GM12872 (cell line): Measurements from ENCODE around the gene IGSF21.

Experiments
- TF ChIP-seq, protein P1 (sequence below): IDR thresholded peaks from 3 replicates; pipeline ENCODE4 v1.5.1; 2011; ENCODE audit warnings: low read depth, mild to moderate bottlenecking, low read length, moderate library complexity; ENCODE audit not compliant: insufficient read depth

IGSF21 gene

DNA sequence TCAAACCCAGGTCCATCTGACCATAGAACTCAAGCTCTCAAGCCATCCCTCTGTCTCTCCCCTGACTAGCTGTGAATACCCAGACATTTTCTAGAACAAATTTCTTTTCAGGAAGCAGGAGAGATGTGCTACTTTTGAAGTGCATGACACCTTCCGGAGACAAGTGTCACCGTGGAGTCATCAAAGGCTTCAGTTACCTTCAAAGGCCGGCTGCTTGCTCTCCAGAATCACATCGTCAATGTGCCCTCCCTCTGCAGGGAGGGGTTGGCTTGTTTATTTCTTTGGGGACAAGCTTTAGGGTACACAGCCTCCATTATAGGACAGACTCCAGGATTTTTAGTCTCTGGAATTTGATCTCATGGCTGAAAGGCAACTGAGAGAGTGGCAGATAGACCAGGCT, 37.7 kb upstream of the IGSF21 start:
- TF ChIP-seq, protein P1, sequence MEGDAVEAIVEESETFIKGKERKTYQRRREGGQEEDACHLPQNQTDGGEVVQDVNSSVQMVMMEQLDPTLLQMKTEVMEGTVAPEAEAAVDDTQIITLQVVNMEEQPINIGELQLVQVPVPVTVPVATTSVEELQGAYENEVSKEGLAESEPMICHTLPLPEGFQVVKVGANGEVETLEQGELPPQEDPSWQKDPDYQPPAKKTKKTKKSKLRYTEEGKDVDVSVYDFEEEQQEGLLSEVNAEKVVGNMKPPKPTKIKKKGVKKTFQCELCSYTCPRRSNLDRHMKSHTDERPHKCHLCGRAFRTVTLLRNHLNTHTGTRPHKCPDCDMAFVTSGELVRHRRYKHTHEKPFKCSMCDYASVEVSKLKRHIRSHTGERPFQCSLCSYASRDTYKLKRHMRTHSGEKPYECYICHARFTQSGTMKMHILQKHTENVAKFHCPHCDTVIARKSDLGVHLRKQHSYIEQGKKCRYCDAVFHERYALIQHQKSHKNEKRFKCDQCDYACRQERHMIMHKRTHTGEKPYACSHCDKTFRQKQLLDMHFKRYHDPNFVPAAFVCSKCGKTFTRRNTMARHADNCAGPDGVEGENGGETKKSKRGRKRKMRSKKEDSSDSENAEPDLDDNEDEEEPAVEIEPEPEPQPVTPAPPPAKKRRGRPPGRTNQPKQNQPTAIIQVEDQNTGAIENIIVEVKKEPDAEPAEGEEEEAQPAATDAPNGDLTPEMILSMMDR, result no peak

DNA sequence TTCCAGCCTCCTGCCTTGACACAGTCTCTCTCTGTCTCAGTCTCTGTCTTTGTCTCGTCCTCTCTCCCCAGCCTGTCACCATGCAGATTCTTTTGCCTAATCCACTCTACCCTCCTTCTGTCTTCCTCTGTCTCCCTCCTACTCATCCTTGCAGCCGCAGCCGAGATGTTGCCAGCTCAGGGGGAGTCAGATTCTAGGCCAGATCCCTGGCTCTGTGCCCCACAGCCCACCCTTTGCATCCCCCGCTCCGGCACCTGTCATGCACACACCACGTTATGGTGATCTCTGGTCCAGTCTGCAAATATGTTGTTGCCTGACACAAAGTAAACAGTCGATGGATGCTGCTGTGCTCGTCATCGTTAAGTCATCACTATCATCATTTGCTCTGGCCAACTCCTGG, 35.5 kb upstream of the IGSF21 start:
- TF ChIP-seq, protein P1, result no peak

DNA sequence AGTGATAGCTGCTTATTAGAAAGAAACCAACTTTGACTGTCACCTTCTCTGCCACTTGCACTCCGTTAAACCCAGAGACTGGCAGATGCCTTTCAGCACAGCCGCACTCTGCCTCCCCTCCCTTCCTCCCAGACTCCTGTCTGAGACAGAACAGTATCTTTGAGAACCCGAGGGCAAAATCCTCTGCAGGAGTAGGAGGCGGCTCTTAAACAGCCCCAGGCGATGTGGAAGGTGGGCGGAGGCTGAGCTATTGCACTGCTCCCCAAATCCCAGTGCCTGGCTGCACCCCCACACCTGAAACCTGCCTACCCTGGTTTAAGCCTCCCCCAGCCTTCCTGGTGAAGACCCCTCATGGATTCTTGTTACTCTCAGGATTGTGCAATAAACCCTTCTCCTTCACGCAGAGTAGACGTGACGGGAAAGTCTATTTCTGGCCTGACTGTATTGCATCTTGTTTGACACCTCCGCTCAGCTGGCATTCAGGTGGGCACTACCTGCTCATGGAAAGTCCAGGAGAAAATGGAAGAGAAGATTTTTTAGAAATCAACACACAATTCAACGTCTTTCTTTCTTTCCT, 34.4 kb upstream of the IGSF21 start:
- TF ChIP-seq, protein P1, result no peak

DNA sequence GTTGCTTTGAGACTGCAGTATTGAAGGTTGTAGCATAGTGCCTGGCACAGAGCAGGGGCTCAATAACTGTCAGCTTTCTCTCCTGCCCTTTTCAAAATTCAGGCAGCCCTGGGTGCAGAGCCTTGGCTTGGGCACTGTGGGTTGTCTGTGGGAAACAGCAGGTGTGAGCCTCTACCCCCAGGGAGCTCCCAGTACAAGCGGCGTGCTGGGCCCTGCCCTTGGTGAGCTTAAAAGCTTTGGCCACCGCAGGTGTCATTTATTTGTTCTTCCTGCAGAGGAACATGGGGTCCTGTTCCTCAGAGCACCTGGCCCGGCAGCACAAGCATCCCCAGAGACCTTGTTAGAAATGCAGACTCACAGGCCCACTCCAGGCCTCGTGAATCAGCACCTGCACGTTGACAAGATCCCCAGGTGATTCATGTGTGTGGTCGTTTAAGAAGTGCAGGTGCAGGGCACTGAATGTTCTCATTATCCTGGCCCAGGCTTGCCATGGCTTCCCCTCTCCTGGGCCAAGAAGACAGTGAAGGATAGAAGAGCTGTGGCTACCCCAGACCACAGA, 29.9 kb upstream of the IGSF21 start:
- TF ChIP-seq, protein P1, result no peak

DNA sequence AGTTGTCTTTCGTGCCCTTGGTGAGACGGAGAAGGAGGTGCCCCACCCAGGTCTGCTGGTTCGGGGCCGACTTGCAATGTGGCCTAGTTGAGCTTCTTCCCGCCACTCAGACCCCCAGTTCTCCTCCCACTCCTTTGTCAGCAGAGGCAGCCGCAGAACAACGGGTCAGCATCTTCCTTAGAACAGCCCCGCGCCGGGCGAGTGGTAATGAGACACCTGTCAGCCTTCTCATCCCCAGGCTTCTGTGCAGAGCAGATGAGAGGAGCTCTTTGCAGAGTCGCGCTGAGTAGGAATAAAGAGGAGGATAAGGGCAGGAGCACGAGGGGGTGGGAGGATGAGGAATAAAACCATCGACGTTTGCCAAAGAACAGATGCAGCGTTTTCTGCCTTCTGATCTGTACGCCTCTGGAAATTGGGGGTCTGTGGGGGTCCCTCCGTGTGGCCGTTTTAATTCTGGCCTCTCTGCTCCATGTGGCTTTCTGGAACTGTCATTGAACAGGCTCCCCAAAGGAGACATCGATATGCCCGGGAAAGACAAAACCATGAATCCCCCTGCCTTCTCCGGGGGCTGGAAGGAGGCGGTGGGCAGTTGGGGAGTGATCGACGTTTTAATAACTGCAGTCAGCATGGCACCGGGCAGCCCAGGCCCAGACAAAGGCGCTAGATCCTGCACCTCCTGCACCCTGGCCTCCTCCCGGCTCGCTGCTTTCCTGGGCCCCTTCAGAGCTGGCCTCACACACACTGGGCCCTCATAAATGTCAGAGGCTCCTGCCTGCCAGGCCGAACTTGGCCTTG, 27.5 kb upstream of the IGSF21 start:
- TF ChIP-seq, protein P1, result no peak

DNA sequence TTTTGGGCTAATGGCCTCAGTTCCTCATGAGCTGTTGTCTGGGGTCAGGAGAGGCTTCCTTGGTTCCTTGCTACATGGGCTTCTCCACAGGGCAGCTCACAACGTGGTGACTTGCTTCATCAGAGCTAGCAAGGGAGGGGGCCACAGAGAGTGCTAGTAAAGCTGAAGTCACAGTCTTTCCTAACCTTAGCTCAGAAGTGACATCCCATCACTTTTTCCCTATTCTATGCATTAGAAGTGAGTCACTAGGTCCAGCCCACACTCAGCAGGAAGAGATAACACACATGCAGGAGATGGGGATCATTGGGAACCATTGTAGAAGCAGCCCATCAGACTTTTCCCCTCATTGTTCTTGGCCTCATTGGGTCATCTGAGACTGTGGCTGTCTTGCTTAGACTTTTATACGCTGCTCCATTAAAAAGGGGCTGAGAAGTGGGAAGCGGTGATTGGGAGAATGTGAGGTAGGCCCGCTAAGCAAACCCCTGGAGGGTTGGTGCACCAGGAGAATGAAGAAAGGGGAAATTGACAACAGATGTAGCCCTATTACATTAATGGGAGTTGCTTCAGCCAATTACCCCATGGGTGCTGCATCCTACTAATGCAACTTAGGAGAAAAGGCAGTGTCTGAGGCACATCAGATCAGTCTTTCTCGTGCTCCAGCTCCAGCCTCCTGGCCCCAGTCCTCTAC, 22.1 kb upstream of the IGSF21 start:
- TF ChIP-seq, protein P1, result no peak

DNA sequence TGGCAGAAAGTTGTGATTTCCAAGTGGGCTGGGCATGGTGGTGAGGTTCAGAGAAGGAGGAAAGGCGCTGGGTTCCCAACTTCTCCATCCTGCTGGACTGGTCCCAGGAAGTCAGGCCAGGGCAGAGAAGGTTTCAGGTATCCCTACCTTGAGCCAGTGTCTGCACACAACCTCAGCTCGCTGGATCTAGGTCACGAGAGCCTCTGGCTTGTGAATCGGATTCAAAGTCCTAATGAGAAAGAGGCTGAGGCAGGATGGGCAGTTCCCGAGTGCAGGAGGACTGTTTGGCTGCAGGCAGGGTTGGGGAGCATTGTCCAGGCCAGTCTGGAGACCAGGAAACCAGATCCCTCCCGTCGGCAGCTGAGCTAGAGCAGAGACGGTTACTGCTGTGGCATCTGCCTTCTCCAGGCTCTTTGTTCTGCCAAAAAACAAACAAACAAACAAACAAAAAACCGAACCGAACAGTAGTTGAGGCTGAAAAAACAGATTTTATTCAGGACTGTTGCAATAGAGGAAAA, 19.5 kb upstream of the IGSF21 start:
- TF ChIP-seq, protein P1, result no peak
